MV-4-11 (cell line): Measurements from ENCODE around the gene SHMT2.

Experiments used
- DNase-seq: peaks from one replicate; lab custom pipeline; 2025; lab: John Stamatoyannopoulos, UW

SHMT2 gene

GRCh38 chr12:57229634-57230380, at the start of gene SHMT2:
Gene SHMT2 (plus strand): TSS chr12:57229711. CDS start chr12:57229779, 68 bp downstream.
- DNase-seq, result peak; percentile 96

DNA sequence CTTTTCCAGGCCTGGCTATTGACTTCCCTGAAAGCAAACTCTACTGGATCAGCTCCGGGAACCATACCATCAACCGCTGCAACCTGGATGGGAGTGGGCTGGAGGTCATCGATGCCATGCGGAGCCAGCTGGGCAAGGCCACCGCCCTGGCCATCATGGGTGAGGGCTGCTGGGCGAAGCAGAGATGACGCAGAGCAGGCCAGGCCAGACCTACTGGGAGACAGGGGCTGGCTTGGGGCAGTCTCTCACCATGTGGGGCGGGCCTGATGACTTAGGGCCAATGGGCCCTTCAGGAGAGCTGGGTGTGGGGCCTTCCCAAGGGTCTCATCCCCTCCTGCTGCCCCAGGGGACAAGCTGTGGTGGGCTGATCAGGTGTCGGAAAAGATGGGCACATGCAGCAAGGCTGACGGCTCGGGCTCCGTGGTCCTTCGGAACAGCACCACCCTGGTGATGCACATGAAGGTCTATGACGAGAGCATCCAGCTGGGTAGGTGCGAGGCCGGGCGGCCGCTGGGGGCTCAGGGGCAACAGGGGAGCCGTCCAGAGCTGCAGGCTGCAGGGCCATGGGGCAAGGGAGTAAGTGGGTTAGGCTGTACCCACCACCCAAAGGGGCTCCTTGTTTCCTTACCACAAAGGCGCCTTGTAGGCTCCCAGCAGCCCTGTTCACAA, 49.1 kb upstream of the SHMT2 start:
- DNase-seq, result no peak

DNA sequence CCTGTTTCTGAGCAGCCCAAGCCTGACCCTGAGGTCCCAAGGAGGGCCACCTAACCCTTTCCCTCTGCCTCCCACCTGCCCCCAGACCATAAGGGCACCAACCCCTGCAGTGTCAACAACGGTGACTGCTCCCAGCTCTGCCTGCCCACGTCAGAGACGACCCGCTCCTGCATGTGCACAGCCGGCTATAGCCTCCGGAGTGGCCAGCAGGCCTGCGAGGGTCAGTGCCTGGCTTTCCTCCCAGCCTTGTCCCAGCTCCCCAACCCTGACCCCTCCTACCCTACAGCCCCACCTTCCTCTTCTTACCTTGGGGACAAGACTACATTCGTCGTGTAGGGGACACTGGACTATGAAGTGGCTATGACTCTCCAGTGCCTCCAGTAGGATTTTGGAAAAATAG, 48.4 kb upstream of the SHMT2 start:
- DNase-seq, result no peak

DNA sequence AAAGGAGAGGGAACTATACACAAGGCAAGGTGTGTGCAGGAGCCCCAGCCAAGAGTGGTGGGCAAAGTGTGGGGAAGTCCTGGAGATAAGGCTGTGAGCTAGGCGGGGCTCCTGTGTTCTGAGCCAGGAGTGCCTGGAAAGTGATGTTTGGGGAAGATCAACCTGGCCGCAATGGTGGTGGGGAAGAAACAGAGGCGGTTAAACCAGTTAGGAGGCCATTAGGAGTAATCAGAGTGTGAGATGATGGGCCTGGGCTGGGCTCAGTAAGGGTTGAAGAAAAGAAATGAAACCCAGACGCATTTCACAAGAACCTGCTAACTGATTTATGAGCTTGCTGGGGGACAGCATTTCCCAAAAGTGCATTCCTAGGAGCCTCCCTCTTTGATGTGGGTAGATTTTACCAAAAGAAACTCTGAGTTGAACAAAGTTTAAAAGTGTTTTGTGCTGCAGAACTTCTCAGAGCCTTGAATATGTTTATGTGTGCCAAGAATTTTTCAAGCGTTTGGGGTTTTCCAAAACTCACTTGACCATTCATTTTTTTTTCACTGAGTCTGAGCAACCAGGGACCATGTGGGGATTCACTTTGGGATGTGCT, 47.9 kb upstream of the SHMT2 start:
- DNase-seq, result peak; percentile 33

DNA sequence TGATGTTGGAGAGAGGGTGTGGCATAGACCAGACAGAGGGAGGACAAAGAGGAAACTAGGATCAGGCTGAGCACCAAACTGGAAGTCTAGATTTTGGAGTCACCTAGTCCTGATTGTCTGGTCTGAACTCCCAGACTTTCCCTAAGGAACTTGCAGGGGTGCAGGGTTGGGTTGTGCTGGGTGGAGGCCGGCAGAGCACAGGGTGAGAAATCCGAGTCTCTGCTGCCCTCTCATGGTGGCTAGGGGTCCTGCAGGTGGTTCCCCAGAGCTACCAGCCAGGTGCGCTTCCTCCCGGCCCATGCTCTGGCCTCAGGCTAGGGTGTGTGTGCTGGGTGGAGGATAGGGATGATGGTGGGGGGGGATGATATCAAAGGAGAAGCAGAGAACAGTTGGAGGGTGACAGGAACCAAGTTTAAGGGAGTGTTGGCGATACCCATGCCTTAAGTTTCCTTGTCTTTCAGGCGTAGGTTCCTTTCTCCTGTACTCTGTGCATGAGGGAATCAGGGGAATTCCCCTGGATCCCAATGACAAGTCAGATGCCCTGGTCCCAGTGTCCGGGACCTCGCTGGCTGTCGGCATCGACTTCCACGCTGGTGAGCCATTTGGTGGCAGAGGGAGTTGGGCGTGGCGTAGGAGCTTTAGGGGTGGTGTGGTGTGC, 46.5 kb upstream of the SHMT2 start:
- DNase-seq, result peak; percentile 51

DNA sequence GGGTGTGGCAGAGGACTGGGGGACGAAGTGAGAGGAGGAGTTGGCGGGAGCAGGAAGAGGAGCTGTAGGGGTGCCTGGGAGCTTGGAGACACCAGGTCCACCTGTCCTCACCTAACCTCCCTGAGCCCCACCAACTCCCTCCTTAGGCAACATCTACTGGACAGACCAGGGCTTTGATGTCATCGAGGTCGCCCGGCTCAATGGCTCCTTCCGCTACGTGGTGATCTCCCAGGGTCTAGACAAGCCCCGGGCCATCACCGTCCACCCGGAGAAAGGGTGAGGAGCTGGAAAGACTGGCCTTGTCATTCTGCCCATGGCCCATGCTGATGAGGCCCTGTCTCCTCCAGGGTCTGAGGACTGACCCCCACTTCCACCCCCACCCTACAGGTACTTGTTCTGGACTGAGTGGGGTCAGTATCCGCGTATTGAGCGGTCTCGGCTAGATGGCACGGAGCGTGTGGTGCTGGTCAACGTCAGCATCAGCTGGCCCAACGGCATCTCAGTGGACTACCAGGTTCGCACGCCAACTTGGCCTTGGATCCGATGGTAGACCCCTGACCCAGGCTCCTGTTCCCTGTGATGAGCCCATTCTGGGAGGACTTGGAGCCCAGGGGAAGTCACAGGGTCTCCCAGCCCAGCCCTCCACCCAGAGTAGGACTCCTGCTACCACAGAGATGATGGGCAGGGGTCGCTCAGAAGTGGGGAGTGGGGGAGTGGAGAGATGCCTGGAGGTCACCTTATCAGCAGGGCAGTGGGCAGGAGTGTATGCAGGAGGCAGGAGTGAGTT, 45.4 kb upstream of the SHMT2 start:
- DNase-seq, result no peak

- DNase-seq, result no peak
These were observed 44.1 kb upstream of the SHMT2 start for GRCh38 chr12:57185403-57185802.

DNA sequence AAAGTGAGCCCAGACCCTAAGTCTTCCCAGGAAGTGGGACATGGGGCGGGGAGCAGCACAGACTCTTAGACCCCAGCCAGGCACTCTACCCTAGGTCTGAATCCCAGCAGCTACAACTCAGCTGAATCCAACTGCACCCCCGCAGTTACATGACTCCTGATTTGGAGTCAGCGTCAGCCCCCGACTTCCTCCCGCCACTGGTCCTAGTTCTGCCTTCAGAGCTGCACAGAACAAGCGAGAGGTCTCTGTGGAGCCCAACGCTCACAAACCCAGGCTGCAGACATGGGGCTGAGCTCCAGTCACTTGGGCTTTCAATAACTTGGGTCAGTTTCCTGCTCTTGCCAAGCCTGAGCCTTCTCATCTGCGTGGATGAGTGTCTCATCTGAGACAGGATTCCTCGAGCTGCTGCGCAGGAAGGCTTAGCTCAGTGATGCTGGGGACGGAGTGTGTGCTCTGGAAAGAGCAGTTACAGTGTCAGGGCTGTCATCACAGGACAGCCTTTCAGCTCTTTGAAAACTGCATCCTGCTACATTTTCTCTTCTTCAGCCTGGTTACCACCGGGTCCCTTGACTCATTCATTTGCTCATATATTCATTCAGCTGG, 43.5 kb upstream of the SHMT2 start:
- no peak for DNase-seq

GRCh38 chr12:57187222-57188089, 42.1 kb upstream of the SHMT2 start:
- DNase-seq, result no peak

DNA sequence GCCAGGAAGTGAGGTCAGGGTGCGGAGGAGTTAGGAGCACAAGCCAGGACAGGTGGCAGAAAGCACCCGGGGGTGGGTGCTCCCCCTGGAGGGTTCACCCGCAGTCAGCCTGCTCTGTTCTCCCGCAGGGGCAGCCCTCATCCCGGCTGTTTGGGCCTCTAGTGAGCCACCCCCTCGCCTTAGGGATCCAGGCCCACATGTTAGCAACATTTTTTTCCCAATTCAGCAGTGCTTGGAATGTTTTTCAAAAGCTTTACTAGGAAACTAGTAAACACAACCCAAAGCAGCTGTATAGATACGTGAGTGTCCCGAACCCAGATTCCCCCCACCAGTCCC, 41.5 kb upstream of the SHMT2 start:
- no peak for DNase-seq

DNA sequence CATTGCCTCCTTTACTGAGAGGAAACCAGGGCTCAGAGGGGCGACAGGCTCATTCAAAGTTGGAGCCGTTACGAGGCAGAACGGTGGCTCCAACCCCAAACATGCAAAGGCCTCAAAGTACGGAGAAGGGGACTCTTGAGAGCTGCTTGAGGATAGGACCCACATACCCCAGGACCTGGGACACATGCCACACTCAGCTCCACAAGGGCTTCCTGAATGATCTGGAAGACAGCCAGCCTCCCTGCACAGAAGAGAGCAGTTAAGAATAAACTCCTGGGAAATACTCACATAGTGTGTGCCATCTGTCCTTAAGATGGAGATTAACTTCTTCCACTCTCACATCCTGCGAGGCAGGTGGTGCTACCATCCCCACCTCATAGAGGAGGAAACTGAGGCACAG, 39.5 kb upstream of the SHMT2 start:
- no peak for DNase-seq

DNA sequence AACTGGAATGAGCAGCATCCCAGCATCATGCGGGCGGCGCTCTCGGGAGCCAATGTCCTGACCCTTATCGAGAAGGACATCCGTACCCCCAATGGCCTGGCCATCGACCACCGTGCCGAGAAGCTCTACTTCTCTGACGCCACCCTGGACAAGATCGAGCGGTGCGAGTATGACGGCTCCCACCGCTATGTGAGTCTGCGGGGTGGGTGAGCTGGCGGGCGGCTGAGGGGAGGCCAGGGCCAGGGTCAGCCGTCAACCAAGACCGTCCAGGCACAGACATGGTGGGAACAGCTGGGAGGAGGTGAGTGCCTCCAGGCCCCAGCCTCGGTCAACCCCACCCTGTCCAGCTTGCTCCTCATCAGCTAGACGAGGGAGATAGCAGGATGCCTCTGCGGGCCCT, 38.7 kb upstream of the SHMT2 start:
- no peak for DNase-seq

DNA sequence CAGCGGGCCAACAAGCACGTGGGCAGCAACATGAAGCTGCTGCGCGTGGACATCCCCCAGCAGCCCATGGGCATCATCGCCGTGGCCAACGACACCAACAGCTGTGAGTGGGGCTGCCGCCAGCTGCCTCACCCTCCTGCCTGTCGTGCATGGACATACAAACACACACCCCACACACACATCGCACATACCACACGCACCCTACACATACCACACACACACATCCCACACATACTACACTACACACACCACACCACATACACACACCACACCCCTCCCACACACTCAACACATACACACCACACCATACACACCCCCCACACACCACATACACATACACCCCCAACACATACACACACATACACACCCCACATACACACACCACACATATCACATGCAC, 38.1 kb upstream of the SHMT2 start:
- no peak for DNase-seq

- DNase-seq, result no peak
These were observed 36.6 kb upstream of the SHMT2 start for GRCh38 chr12:57192920-57193319.

DNA sequence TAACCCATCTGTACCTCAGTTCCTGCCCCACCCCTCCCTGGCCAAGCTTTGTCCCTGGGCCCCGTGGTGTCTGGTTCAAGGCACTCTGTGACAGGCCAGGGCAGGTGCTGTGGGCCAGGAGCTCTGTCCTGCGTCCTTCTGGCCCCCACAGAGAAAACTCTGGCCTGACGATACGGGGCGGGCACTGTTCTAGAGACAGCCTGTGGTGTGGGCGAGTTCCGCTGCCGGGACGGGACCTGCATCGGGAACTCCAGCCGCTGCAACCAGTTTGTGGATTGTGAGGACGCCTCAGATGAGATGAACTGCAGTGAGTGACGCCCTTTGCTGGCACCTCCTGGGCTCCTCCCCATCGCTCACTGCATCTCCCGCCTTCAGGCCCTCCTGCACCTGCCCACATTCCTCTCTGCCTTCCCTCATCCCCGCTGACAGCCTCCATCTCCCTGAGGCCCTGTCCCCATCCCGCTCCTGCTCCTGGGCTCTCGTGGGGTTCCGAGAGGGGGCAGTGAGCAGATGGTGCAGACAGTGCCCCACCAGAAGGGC, 35.7 kb upstream of the SHMT2 start:
- DNase-seq, result no peak

DNA sequence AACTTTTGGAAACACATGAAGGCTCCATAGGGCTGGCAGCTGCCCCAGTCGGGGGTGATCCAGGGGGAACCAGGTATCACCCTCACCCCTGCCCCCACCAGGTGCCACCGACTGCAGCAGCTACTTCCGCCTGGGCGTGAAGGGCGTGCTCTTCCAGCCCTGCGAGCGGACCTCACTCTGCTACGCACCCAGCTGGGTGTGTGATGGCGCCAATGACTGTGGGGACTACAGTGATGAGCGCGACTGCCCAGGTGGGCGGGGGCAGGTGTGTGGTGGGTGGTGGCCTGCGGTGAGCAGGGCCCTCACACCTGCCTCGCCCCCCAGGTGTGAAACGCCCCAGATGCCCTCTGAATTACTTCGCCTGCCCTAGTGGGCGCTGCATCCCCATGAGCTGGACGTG, 35.3 kb upstream of the SHMT2 start:
- no peak for DNase-seq

DNA sequence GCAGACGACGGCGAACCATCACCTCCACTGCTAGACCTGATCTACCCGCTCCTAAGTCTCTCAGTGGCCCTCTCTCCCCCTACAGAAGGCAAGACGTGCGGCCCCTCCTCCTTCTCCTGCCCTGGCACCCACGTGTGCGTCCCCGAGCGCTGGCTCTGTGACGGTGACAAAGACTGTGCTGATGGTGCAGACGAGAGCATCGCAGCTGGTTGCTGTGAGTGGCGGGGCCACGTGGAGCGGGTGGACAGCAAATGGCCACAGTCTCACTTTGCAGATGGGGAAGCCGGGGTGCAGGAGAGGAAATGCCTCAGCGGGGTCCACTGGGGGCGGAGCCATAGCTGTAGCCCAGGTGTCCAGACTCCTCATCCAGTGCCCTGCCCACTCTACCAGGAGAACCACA, 34.3 kb upstream of the SHMT2 start:
- no peak for DNase-seq

- DNase-seq, result peak; percentile 46
These were observed 33.7 kb upstream of the SHMT2 start for GRCh38 chr12:57195611-57196371.

DNA sequence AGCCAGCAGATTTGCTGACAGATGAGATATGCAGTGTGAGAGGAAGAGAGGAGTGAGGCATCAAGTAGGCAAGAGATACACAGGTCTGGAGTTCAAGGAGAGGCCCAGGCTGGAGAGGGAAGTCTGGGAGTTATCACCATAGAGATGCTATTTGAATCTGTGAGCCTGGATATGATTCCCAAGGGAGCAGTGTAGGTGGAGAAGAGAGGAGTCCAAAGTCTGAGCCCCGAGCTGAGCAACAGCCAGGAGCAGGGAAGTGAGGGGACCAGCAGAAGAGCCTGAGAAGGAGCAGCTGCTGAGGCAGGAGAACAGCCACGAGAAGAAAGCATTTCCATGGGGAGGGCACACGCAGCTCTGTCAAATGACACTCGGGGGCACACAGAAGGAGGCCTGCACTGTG, 33.1 kb upstream of the SHMT2 start:
- no peak for DNase-seq

GRCh38 chr12:57196956-57197355, 32.6 kb upstream of the SHMT2 start:
- DNase-seq, result no peak
